Right lobe of liver (tissue), 4 donors: Measurements from ENCODE around the gene JAKMIP1.

Experiments
- CTCF ChIP-seq, 4 donors: fragments of 200-600 bp in 3 of 4; fragments of 450-650 bp in 1 of 4; IDR thresholded peaks; one replicate each; pipeline versions ENCODE4 v1.5.1 to v1.8.0; 2016 to 2022; ENCODE audit warnings: antibody characterized with exemption in 4 of 4, mild to moderate bottlenecking in 2 of 4
- POLR2A ChIP-seq: fragments of 450-650 bp; IDR thresholded peaks from one replicate; pipeline ENCODE4 v1.6.1; 2017; ENCODE audit warnings: antibody characterized with exemption, mild to moderate bottlenecking
- donor health status: DM: no; HTN: no; CAD: no.
- donor health status: DM: no; HTN: no; CAD: no.
- donor health status: DM: no; HTN: yes; CAD: no.

GRCh38 chr4:6085691-6086628 is 114.4 kb downstream of the JAKMIP1 start:
- no peak for TF ChIP-seq CTCF (IDR thresholded peaks at IDR 0.05)
- no peak for TF ChIP-seq POLR2A
